T-helper 2 cell treated with Interferon-gamma antibody and Interleukin-4, amounts not matched to agents 100 ng/mL and 5 ng/mL, for 36 hours (primary cell): ENCODE data around the gene TMEM87B. TPM values are rescaled to one million over a fixed set of nuclear protein-coding genes. Genes with fewer than 3 reads are reported as not detected.

ENCODE experiments used
- intact Hi-C: fragments of 100-400 bp; cut with micrococcal nuclease; formaldehyde crosslinking; loops from one replicate; pipeline ENCODE4 v1.15.1; 2023
- total RNA-seq: library from RNA; stranded (reverse); gene quantifications from 2 replicates; pipeline ENCODE4 v1.2.3, GENCODE V29; 2022

The TMEM87B gene
- total RNA-seq, 1 donor from 2014 or later, result 18.3 TPM

- intact Hi-C loops, result no loop called here
Observed at GRCh38 chr2:112163541-112163981, 108.5 kb downstream of the TMEM87B start.

DNA sequence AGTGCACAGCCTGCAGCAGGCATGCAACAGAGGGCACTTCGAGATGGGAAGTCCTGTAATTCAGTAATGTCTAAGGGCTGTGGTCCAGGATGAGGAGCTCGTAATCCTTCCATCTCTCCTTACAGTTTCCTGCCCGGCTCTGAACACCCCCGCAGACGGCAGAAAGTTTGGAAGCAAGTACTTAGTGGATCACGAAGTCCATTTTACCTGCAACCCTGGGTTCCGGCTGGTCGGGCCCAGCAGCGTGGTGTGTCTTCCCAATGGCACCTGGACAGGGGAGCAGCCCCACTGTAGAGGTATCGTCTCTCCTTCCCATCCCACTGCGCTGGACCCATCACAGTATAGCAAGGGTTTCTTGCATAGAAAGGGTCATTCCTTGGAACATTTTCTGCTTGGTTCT lies 109.8 kb downstream of the TMEM87B start:
- intact Hi-C loops, result no loop called here

GRCh38 chr2:112165296-112165695 lies 110.2 kb downstream of the TMEM87B start:
- intact Hi-C loops, result no loop called here

DNA sequence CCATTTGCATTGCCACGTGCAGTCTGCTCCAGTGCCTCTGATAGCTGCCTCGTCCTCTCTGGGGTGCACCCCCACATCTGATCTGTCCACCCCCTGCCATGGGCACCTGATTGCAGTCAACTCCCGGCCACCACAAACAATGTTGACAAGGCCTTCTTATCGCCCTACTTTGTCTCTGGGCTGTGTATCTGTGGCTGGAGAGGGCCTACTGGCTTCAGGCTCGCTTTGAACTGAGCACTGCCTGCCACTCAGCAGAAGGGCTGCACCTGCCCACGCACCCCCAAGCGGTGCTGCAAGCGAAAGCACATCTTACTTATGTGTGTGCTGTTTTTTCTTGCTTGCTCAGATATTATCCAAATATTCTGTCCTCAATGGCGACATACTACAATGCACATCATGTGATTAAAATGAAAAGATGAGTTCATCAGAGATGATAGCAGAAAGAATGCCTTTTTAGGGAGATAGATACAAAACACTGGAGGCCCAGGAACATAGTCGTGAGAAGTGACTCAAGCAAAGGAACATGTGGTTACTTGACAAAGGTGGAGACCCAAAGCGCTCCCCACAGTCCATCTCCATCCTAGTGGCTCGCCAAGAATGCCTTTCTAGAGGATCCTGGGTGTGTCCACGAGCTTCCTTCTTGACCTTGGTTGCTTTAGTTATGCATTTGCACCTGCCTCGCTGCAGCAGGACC lies 111.9 kb downstream of the TMEM87B start:
- intact Hi-C loops, result no loop called here

- intact Hi-C loops, result no loop called here
Observed at GRCh38 chr2:112168422-112169124, 113.5 kb downstream of the TMEM87B start.

Other genes starting within 250 kb of the TMEM87B start
- gene ANAPC1, start 171.1 kb upstream of the TMEM87B start, total RNA-seq, result 80.4 and 80.6 TPM in 2 replicates
- 0.09 and 0.27 TPM in 2 replicates for gene MERTK, start 156.7 kb upstream of the TMEM87B start, total RNA-seq
- 8.2 and 9.0 TPM in 2 replicates for gene FBLN7, start 83.1 kb downstream of the TMEM87B start, total RNA-seq
- 24.3 and 25.7 TPM in 2 replicates for gene ZC3H8, start 199.8 kb downstream of the TMEM87B start, total RNA-seq
- gene ZC3H6, start 220.3 kb downstream of the TMEM87B start, total RNA-seq, result 8.6 and 9.2 TPM in 2 replicates